H1 (cell line): ENCODE results near the gene TTC28. TPM values are rescaled to one million over a fixed set of nuclear protein-coding genes. Genes with fewer than 3 reads are reported as not detected.

Experiments
- CTCF ChIA-PET: fragments of 300-600 bp; sonication (Branson Sonifier 250); formaldehyde crosslinking; loops from one replicate; lab custom pipeline; 2021; ENCODE audit not compliant: partially characterized antibody; lab: Charles Lee
- POLR2A ChIA-PET: fragments of 300-600 bp; sonication (Branson Sonifier 250); formaldehyde crosslinking; loops from one replicate; lab custom pipeline; 2021; ENCODE audit warnings: inconsistent platforms; ENCODE audit not compliant: partially characterized antibody; lab: Charles Lee
- DNase-seq, 2 experiments: peaks; one replicate each; pipeline versions ENCODE4 v3.0.0 to v3.0.0-alpha.2; 2010 to 2022; ENCODE audit warnings: low spot score in 2 of 2, low read depth in 1 of 2, mixed read lengths in 1 of 2
- FAIRE-seq: peaks from 2 replicates; lab custom pipeline; 2011; peaks lifted over from hg19 to GRCh38; lab: Jason Lieb, UNC
- H2AFZ ChIP-seq: 2 replicates; pipeline ENCODE4 v1.8.1; 2012; ENCODE audit warnings: low read length, inconsistent platforms
- H2AK5ac ChIP-seq: 2 replicates; pipeline ENCODE4 v1.6.1; 2013; ENCODE audit warnings: low read depth, low read length
- H2BK120ac ChIP-seq: replicated peaks from 2 replicates; pipeline ENCODE3; 2013; ENCODE audit warnings: low read depth, low read length, inconsistent platforms
- H2BK12ac ChIP-seq: 2 replicates; pipeline ENCODE4 v1.6.1; 2013; ENCODE audit warnings: low read depth, low read length
- H2BK15ac ChIP-seq: 2 replicates; pipeline ENCODE4 v1.6.1; 2013; ENCODE audit warnings: low read length
- H2BK20ac ChIP-seq: 2 replicates; pipeline ENCODE4 v1.6.1; 2013; ENCODE audit warnings: low read length
- H2BK5ac ChIP-seq: 2 replicates; pipeline ENCODE4 v1.6.1; 2013; ENCODE audit warnings: low read depth, low read length
- H3K14ac ChIP-seq: 2 replicates; pipeline ENCODE4 v1.6.1; 2013; ENCODE audit warnings: inconsistent platforms; ENCODE audit not compliant: insufficient read length
- H3K18ac ChIP-seq: 2 replicates; pipeline ENCODE4 v1.6.1; 2013; ENCODE audit warnings: low read length; ENCODE audit errors: extremely low read depth
- H3K23ac ChIP-seq: 2 replicates; pipeline ENCODE4 v1.6.1; 2013; ENCODE audit warnings: inconsistent platforms; ENCODE audit not compliant: insufficient read length
- H3K23me2 ChIP-seq: 2 replicates; pipeline ENCODE4 v1.6.1; 2013; ENCODE audit warnings: low read depth, low read length
- H3K27ac ChIP-seq: 2 replicates; pipeline ENCODE4 v1.6.1; 2011; ENCODE audit warnings: low read depth, low read length, inconsistent platforms
- H3K27me3 ChIP-seq, 4 experiments: replicated peaks in 1 of 4; 1 replicate in 1 of 4; 2 replicates in 3 of 4; pipeline versions ENCODE4 v1.6.1 to v1.8.1; 2011 to 2013; ENCODE audit warnings: low read length in 3 of 4, mild to moderate bottlenecking in 3 of 4, inconsistent platforms in 2 of 4, mixed read lengths in 2 of 4, moderate library complexity in 1 of 4; ENCODE audit not compliant: control insufficient read depth in 3 of 4, insufficient read depth in 3 of 4; ENCODE audit errors: extremely low read depth in 1 of 4
- H3K36me3 ChIP-seq, 4 experiments: 2 replicates each; pipeline versions ENCODE4 v1.6.1 to v1.8.1; 2011 to 2013; ENCODE audit warnings: mild to moderate bottlenecking in 4 of 4, low read length in 3 of 4, moderate library complexity in 2 of 4, control low read depth in 1 of 4, inconsistent platforms in 1 of 4; ENCODE audit not compliant: insufficient read depth in 4 of 4, control insufficient read depth in 2 of 4
- H3K4ac ChIP-seq: replicated peaks from 2 replicates; pipeline ENCODE3; 2013; ENCODE audit warnings: low read length, low read depth, mixed read lengths, inconsistent platforms; ENCODE audit not compliant: insufficient read length
- H3K4me1 ChIP-seq, 4 experiments: replicated peaks in 1 of 4; 1 replicate in 1 of 4; 2 replicates in 3 of 4; pipeline versions ENCODE4 v1.6.1 to v1.8.1; 2011 to 2013; ENCODE audit warnings: low read length in 3 of 4, inconsistent platforms in 2 of 4, mixed read lengths in 1 of 4; ENCODE audit not compliant: insufficient read depth in 4 of 4, control insufficient read depth in 3 of 4
- H3K4me2 ChIP-seq, 2 experiments: 2 replicates each; pipeline versions ENCODE4 v1.6.1 to v1.8.1; 2011 to 2013; ENCODE audit warnings: low read depth in 2 of 2, low read length in 2 of 2, control low read depth in 1 of 2, inconsistent platforms in 1 of 2, mild to moderate bottlenecking in 1 of 2; ENCODE audit not compliant: insufficient read depth in 1 of 2
- H3K4me3 ChIP-seq, 4 experiments: fragments of 200-600, 300-600 bp in 1 of 4; sonication (generic), shearing (Covaris generic), sonication (Bioruptor Twin) in 1 of 4; 2 replicates each; pipeline versions ENCODE4 v1.5.1 to v1.8.1; 2011 to 2016; ENCODE audit warnings: low read length in 4 of 4, low read depth in 3 of 4, control low read depth in 2 of 4, inconsistent platforms in 2 of 4, mild to moderate bottlenecking in 2 of 4, mixed read lengths in 1 of 4, moderate library complexity in 1 of 4; ENCODE audit not compliant: insufficient read depth in 2 of 4; ENCODE audit errors: extremely low read depth in 1 of 4
- H3K56ac ChIP-seq: replicated peaks from 2 replicates; pipeline ENCODE3; 2013; ENCODE audit warnings: low read depth, mild to moderate bottlenecking, mixed read lengths, low read length, inconsistent platforms; ENCODE audit not compliant: insufficient read length
- H3K79me1 ChIP-seq: 2 replicates; pipeline ENCODE4 v1.6.1; 2013; ENCODE audit warnings: low read depth, low read length, control low read depth
- H3K79me2 ChIP-seq, 2 experiments: 2 replicates each; pipeline versions ENCODE4 v1.6.1 to v1.8.1; 2012 to 2013; ENCODE audit warnings: low read length in 2 of 2, mild to moderate bottlenecking in 2 of 2, inconsistent platforms in 1 of 2; ENCODE audit not compliant: insufficient read depth in 2 of 2, control insufficient read depth in 1 of 2
- H3K9ac ChIP-seq, 4 experiments: replicated peaks in 1 of 4; 1 replicate in 1 of 4; 2 replicates in 3 of 4; pipeline versions ENCODE4 v1.6.1 to v1.8.1; 2011 to 2013; ENCODE audit warnings: low read depth in 3 of 4, low read length in 3 of 4, control low read depth in 2 of 4, mild to moderate bottlenecking in 2 of 4, moderate library complexity in 2 of 4, inconsistent platforms in 1 of 4; ENCODE audit errors: extremely low read depth in 1 of 4
- H3K9me3 ChIP-seq, 2 experiments: 2 replicates each; pipeline versions ENCODE4 v1.6.1 to v1.8.1; 2012 to 2013; ENCODE audit warnings: mild to moderate bottlenecking in 2 of 2, moderate library complexity in 2 of 2, control low read depth in 1 of 2, inconsistent platforms in 1 of 2, low read depth in 1 of 2, low read length in 1 of 2, mixed read lengths in 1 of 2; ENCODE audit not compliant: insufficient read depth in 2 of 2
- H4K20me1 ChIP-seq, 2 experiments: replicated peaks in 1 of 2; 2 replicates each; pipeline versions ENCODE3 to v1.8.1; 2011 to 2013; ENCODE audit warnings: inconsistent platforms in 2 of 2, low read length in 2 of 2, mild to moderate bottlenecking in 1 of 2; ENCODE audit not compliant: insufficient read depth in 2 of 2, control insufficient read depth in 1 of 2
- H4K5ac ChIP-seq: 2 replicates; pipeline ENCODE4 v1.6.1; 2013; ENCODE audit warnings: low read length, low read depth, mixed read lengths, inconsistent platforms; ENCODE audit not compliant: insufficient read length
- H4K8ac ChIP-seq: 2 replicates; pipeline ENCODE4 v1.8.0; 2013; ENCODE audit warnings: mild to moderate bottlenecking, moderate library complexity, low read length, inconsistent platforms; ENCODE audit not compliant: insufficient read depth; ENCODE audit errors: extremely low read depth
- H4K91ac ChIP-seq: replicated peaks from 2 replicates; pipeline ENCODE3; 2013; ENCODE audit warnings: low read length, mixed read lengths, inconsistent platforms; ENCODE audit not compliant: insufficient read length
- EGR1 ChIP-seq: IDR thresholded peaks from 2 replicates; pipeline ENCODE4 v1.6.1; 2011; ENCODE audit warnings: low read depth, low read length, borderline replicate concordance
- FOSL1 ChIP-seq: IDR thresholded peaks from 2 replicates; pipeline ENCODE4 v1.6.1; 2011; ENCODE audit warnings: mild to moderate bottlenecking, low read depth, low read length, moderate library complexity; ENCODE audit not compliant: insufficient read depth
- KDM1A ChIP-seq: fragments of 200-600, 300-600 bp; sonication (generic); IDR thresholded peaks from 2 replicates; pipeline ENCODE4 v1.7.1; 2016; ENCODE audit warnings: mild to moderate bottlenecking, low read length, borderline replicate concordance
- POU5F1 ChIP-seq: IDR thresholded peaks from 2 replicates; pipeline ENCODE4 v1.6.1; 2011; ENCODE audit warnings: low read depth, mild to moderate bottlenecking, low read length, moderate library complexity
- RBBP5 ChIP-seq: IDR thresholded peaks from 2 replicates; pipeline ENCODE4 v1.7.1; 2012; ENCODE audit warnings: low read depth, mild to moderate bottlenecking, inconsistent platforms, low read length, moderate library complexity, borderline replicate concordance
- SIX5 ChIP-seq: IDR thresholded peaks from 2 replicates; pipeline ENCODE4 v1.6.1; 2011; ENCODE audit warnings: mild to moderate bottlenecking, low read depth, low read length
- WGBS, 2 experiments: shearing (Covaris generic) in 1 of 2; methylation state at CpG; one replicate each; pipeline versions ENCODE4 v1.1.6 to v1.1.7; 2013 to 2015; ENCODE audit warnings: low lambda C conversion rate in 2 of 2, mixed read lengths in 2 of 2, inconsistent platforms in 1 of 2, low coverage in 1 of 2, missing lambda C conversion rate in 1 of 2; ENCODE audit not compliant: insufficient replicate concordance in 2 of 2, insufficient coverage in 1 of 2, insufficient read length in 1 of 2; ENCODE audit errors: extremely low coverage in 1 of 2, missing lambda C conversion rate in 1 of 2; 5-methylcytosine and 5-hydroxymethylcytosine counted together
- polyA plus RNA-seq, 7 experiments: library from polyadenylated mRNA; depleted of rRNA in 3 of 7; stranded (reverse) in 5 of 7; unstranded in 2 of 7; fragments of >200 nt in 5 of 7; fragments of 200-250 nt in 2 of 7; gene quantifications; 1 replicate in 5 of 7; 2 replicates in 1 of 7; 4 replicates in 1 of 7; pipeline versions ENCODE4 v1.2.1 to v1.2.3, GENCODE V29; 2011 to 2013; ENCODE audit warnings: missing spikeins in 2 of 7, mixed read lengths in 2 of 7
- total RNA-seq: library from RNA; stranded (reverse); fragmentation: NEBNext Ultra II Directional; extraction: Animal tissue kit (Norgen Biotek cat#: 25700); gene quantifications from 2 replicates; pipeline ENCODE4 v1.2.1, GENCODE V29; 2021

The TTC28 gene
- total and polyA plus RNA-seq, 2 of the 8 experiments (the other 6 are each of a cell fraction or from before 2014, with no cell fraction given) = 2.6 to 12.6 TPM

- Histone ChIP-seq H3K36me3 (no peaks in the 10 kb centered on the region), H3K4me3 (no peak overlapping the region), H3K4me1 (no peaks in the 10 kb centered on the region), H3K9ac (no peak overlapping the region), H2BK20ac (no peak overlapping the region), H3K4ac (no peak overlapping the region), H2BK5ac (no peak overlapping the region), H3K79me1 (no peaks in the 10 kb centered on the region), H4K8ac (no peak overlapping the region), H3K9me3 (no peaks in the 10 kb centered on the region), H2AK5ac (no peak overlapping the region), H4K20me1 (peaks cover 0 to 2% of the 10 kb centered on the region in 2 experiments), H3K4me2 (no peak overlapping the region), H2BK15ac (no peak overlapping the region), H2AFZ (no peak overlapping the region), H2BK120ac (no peak overlapping the region), H3K18ac (no peak overlapping the region), H3K56ac (no peak overlapping the region), H4K91ac (no peak overlapping the region), H2BK12ac (no peak overlapping the region), H3K27ac (no peak overlapping the region), H3K14ac (no peak overlapping the region), H3K23me2 (no peaks in the 10 kb centered on the region), H3K23ac (no peak overlapping the region), H4K5ac (no peak overlapping the region), H3K79me2 (no peaks in the 10 kb centered on the region), H3K27me3 (no peaks in the 10 kb centered on the region)
- ChIA-PET CTCF (interaction anchor here (0.7 to 2.2 kb wide), 2 partner anchors 10 to 27 kb away, joined by 4 to 9 read pairs; no protein-coding TSS in a partner anchor), POLR2A (no interaction called here)
- FAIRE-seq = no peak
- WGBS, 2 experiments = 91% methylated on average over 3 of the region's 3 CpGs; no CpG with 5 or more reads in 1 of the 2 experiments
- DNase-seq = no peak
- no peak for TF ChIP-seq SIX5
- TF ChIP-seq POU5F1 = no peak
- TF ChIP-seq RBBP5 = no peak
- no peak for TF ChIP-seq EGR1
- TF ChIP-seq FOSL1 = no peak
- no peak for TF ChIP-seq KDM1A
Observed at GRCh38 chr22:28222052-28222451, 457.6 kb downstream of the TTC28 start.
